Frontal cortex (tissue), 4 donors: Measurements from ENCODE around the gene FAM149B1. TPM values are rescaled to one million over a fixed set of nuclear protein-coding genes. Genes with fewer than 3 reads are reported as not detected.
"Not testable (repeated sequence)": the region's sequence is repeated elsewhere in the genome, so short reads cannot be mapped to it uniquely, and the experiment has no call there.

Experiments used
- DNase-seq, 2 donors: peaks; one replicate each; pipeline ENCODE4 v3.0.0; 2012; ENCODE audit warnings: low spot score in 2 of 2
- FAIRE-seq: peaks from 2 replicates; lab custom pipeline; 2012; peaks lifted over from hg19 to GRCh38; lab: Jason Lieb, UNC
- total RNA-seq: library from RNA; depleted of rRNA; stranded (reverse); fragments of >200 nt; gene quantifications from one replicate; pipeline ENCODE4 v1.2.3, GENCODE V29; 2014
- donor health status: control.
- donor health status: control.
- donor health status: control.

Gene FAM149B1
- total RNA-seq = 31.4 TPM

GRCh38 chr10:73167783-73168464 is at the start of gene FAM149B1, which contains the start of gene ECD:
TSS of gene FAM149B1 (plus strand) at chr10:73168119. CDS start at chr10:73168340, 221 bp downstream.
TSS of gene ECD (minus strand) at chr10:73168008. CDS start at chr10:73163937, 4,071 bp downstream.
- DNase-seq (peak; percentile 85 to 86), FAIRE-seq (no peak)

- DNase-seq = no peak
- no peak for FAIRE-seq
Observed at GRCh38 chr10:73119457-73119856, 48.5 kb upstream of the FAM149B1 start.

GRCh38 chr10:73119952-73120351 is 48.0 kb upstream of the FAM149B1 start:
- DNase-seq = no peak
- no peak for FAIRE-seq

- DNase-seq (no peak), FAIRE-seq (no peak)
Observed at GRCh38 chr10:73126343-73126742, 41.6 kb upstream of the FAM149B1 start.

- FAIRE-seq (no peak), DNase-seq (no peak)
Observed at GRCh38 chr10:73131301-73131700, 36.6 kb upstream of the FAM149B1 start.

- DNase-seq (no peak), FAIRE-seq (no peak)
Observed at GRCh38 chr10:73131913-73132686, 35.8 kb upstream of the FAM149B1 start.

- FAIRE-seq (no peak), DNase-seq (no peak)
Observed at GRCh38 chr10:73134727-73135126, 33.2 kb upstream of the FAM149B1 start.

GRCh38 chr10:73136627-73137026 is 31.3 kb upstream of the FAM149B1 start:
- FAIRE-seq (no peak), DNase-seq (no peak)

- DNase-seq (no peak), FAIRE-seq (no peak)
Observed at GRCh38 chr10:73139251-73139650, 28.7 kb upstream of the FAM149B1 start.

- FAIRE-seq (no peak), DNase-seq (no peak)
Observed at GRCh38 chr10:73141603-73142002, 26.3 kb upstream of the FAM149B1 start.

- DNase-seq, FAIRE-seq: not testable (repeated sequence)
Observed at GRCh38 chr10:73150633-73151413, 17.1 kb upstream of the FAM149B1 start.

- no peak for DNase-seq
- FAIRE-seq = no peak
Observed at GRCh38 chr10:73152009-73152408, 15.9 kb upstream of the FAM149B1 start.

- no peak for FAIRE-seq
- no peak for DNase-seq
Observed at GRCh38 chr10:73156054-73156453, 11.9 kb upstream of the FAM149B1 start.

- FAIRE-seq (peak; percentile 89), DNase-seq (peak; percentile 17 to 31)
Observed at GRCh38 chr10:73159038-73159648, 8.8 kb upstream of the FAM149B1 start.

GRCh38 chr10:73161079-73161478 is 6.8 kb upstream of the FAM149B1 start:
- DNase-seq (no peak), FAIRE-seq (no peak)

GRCh38 chr10:73161662-73162061 is 6.3 kb upstream of the FAM149B1 start:
- DNase-seq (no peak), FAIRE-seq (no peak)

- DNase-seq (no peak), FAIRE-seq (no peak)
Observed at GRCh38 chr10:73163096-73163495, 4.8 kb upstream of the FAM149B1 start.

- no peak for FAIRE-seq
- DNase-seq = no peak
Observed at GRCh38 chr10:73166972-73167371, 947 bp upstream of the FAM149B1 start.

GRCh38 chr10:73167458-73167782 is 499 bp upstream of the FAM149B1 start:
- DNase-seq = peak in 1 of 2 donors; percentile 15
- no peak for FAIRE-seq

GRCh38 chr10:73168465-73168803 is 515 bp downstream of the FAM149B1 start:
- DNase-seq = peak in 1 of 2 donors; percentile 31
- no peak for FAIRE-seq
